ENCODE results near the gene PERM1. TPM values are rescaled to one million over a fixed set of nuclear protein-coding genes. Genes with fewer than 3 reads are reported as not detected.

The PERM1 gene
- total RNA-seq, 1 experiment from 2014 or later: not detected

DNA sequence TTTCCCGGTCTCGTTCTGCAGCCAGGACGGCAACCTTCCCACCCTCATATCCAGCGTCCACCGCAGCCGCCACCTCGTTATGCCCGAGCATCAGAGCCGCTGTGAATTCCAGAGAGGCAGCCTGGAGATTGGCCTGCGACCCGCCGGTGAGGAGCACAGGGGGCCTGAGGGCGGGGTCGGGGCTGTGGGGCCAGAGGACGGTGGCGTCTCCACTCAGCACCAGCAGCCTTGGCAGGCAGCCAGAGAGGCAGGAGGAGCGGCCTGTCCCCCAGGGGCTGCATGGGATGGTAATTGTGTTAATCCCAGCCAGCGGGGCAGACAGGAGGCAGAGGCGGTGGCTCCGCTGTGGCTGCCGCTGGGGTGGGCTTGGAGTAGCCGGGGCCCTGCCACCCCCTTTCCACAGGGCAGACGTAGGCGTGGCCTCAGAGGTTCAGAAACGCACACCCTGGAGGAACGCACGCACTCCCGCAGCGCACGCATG lies 46.1 kb downstream of the PERM1 start:
- H3K27me3 Mint-ChIP-seq (ENCODE audit: unreplicated experiment): peaks cover 33% of the 10 kb centered on the region
- peaks cover 29% of the 10 kb centered on the region for H3K4me1 Mint-ChIP-seq (ENCODE audit: low read depth, unreplicated experiment)
- intact Hi-C loops (cut with micrococcal nuclease; ENCODE audit: unreplicated experiment): no loop called here
- no peak overlapping the region for H3K4me3 Mint-ChIP-seq (ENCODE audit: low read depth, unreplicated experiment)
- BruUV-seq (replicated peaks): no TSS peak
- TF ChIP-seq, protein P1, sequence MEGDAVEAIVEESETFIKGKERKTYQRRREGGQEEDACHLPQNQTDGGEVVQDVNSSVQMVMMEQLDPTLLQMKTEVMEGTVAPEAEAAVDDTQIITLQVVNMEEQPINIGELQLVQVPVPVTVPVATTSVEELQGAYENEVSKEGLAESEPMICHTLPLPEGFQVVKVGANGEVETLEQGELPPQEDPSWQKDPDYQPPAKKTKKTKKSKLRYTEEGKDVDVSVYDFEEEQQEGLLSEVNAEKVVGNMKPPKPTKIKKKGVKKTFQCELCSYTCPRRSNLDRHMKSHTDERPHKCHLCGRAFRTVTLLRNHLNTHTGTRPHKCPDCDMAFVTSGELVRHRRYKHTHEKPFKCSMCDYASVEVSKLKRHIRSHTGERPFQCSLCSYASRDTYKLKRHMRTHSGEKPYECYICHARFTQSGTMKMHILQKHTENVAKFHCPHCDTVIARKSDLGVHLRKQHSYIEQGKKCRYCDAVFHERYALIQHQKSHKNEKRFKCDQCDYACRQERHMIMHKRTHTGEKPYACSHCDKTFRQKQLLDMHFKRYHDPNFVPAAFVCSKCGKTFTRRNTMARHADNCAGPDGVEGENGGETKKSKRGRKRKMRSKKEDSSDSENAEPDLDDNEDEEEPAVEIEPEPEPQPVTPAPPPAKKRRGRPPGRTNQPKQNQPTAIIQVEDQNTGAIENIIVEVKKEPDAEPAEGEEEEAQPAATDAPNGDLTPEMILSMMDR (IDR thresholded peaks at IDR 0.05; ENCODE audit: unreplicated experiment): no peak
- CTCF ChIA-PET: no interaction called here
- DNase-seq: no peak
- H3K36me3 Mint-ChIP-seq (ENCODE audit: insufficient read depth, unreplicated experiment): peaks cover 6% of the 10 kb centered on the region
- no peak overlapping the region for H3K27ac Mint-ChIP-seq (ENCODE audit: unreplicated experiment)
- no peaks in the 10 kb centered on the region for H3K9me3 Mint-ChIP-seq (ENCODE audit: low read depth, unreplicated experiment)

DNA sequence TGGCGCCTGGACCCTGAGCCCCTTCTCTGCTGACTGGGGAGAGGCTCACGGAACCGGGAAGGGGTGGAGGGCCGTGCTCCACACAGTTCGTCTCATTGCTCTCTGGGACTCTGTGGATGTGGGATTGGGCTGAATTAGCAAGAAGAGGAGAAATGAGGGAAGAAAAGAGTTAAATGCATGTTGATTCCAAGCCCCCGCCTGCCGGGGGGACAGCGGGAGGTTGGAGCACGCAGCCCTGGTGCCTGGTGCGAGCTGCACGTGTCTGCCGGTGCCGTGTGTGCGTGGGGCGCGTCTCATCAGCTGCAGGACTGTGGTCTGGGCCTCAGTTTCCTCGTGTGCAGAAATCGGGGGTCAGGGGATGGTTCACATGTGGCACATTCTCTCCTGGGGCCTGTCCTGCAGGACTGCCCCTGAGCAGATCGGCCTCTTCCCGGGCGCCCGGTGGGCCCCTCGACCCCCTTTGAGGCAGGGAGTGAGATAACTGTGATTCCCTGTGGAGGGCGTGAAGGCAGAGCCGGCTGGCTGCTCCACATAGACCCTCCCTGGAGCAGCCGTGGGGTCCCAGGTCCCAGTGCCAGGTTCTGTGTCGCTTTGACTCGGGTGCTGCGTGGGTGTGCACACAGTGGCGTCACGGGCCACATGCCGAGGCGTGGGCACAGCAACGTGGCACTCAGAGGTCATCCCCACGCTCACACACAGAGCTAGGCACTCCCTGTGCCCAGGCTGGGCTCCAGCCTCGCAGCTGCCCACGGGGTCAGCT lies 46.7 kb downstream of the PERM1 start:
- TF ChIP-seq, protein P1 (IDR thresholded peaks at IDR 0.05; ENCODE audit: unreplicated experiment): no peak
- intact Hi-C loops (cut with micrococcal nuclease; ENCODE audit: unreplicated experiment): no loop called here
- no peaks in the 10 kb centered on the region for H3K9me3 Mint-ChIP-seq (ENCODE audit: low read depth, unreplicated experiment)
- BruUV-seq (replicated peaks): no TSS peak
- H3K4me1 Mint-ChIP-seq (ENCODE audit: low read depth, unreplicated experiment): peaks cover 29% of the 10 kb centered on the region
- CTCF ChIA-PET: no interaction called here
- peak overlapping the region; percentile 32 for H3K4me3 Mint-ChIP-seq (ENCODE audit: low read depth, unreplicated experiment)
- peaks cover 34% of the 10 kb centered on the region for H3K27me3 Mint-ChIP-seq (ENCODE audit: unreplicated experiment)
- peaks cover 6% of the 10 kb centered on the region for H3K36me3 Mint-ChIP-seq (ENCODE audit: insufficient read depth, unreplicated experiment)
- no peak overlapping the region for H3K27ac Mint-ChIP-seq (ENCODE audit: unreplicated experiment)
- DNase-seq: no peak

DNA sequence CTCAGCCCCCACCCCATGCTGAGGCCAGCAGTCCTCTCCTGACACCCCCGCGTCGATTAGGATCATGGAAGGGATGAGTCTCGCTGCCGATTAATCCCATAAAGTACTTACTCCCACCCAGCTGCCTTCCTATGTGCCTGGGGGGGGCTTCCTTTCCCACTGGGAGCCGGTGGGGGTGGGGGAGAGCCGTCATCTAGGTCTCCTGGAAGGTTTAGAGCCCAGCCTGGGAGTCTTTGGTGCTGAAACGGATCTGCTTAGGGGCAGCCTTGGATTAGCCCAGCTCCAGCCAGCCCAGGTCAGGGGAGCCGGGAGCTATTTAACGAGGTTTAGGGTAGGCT lies 48.3 kb downstream of the PERM1 start:
- intact Hi-C loops (cut with micrococcal nuclease; ENCODE audit: unreplicated experiment): no loop called here
- H3K4me1 Mint-ChIP-seq (ENCODE audit: low read depth, unreplicated experiment): peaks cover 26% of the 10 kb centered on the region
- CTCF ChIA-PET: interaction anchor here (1.2 to 1.3 kb wide), 2 partner anchors 17 to 21 kb away, joined by 3 to 5 read pairs; no protein-coding TSS in a partner anchor
- H3K27ac Mint-ChIP-seq (ENCODE audit: unreplicated experiment): no peak overlapping the region
- H3K36me3 Mint-ChIP-seq (ENCODE audit: insufficient read depth, unreplicated experiment): peaks cover 11% of the 10 kb centered on the region
- H3K4me3 Mint-ChIP-seq (ENCODE audit: low read depth, unreplicated experiment): peak overlapping the region; percentile 7
- no TSS peak for BruUV-seq (replicated peaks)
- peaks cover 49% of the 10 kb centered on the region for H3K27me3 Mint-ChIP-seq (ENCODE audit: unreplicated experiment)
- TF ChIP-seq, protein P1 (IDR thresholded peaks at IDR 0.05; ENCODE audit: unreplicated experiment): no peak
- no peaks in the 10 kb centered on the region for H3K9me3 Mint-ChIP-seq (ENCODE audit: low read depth, unreplicated experiment)
- DNase-seq: no peak

DNA sequence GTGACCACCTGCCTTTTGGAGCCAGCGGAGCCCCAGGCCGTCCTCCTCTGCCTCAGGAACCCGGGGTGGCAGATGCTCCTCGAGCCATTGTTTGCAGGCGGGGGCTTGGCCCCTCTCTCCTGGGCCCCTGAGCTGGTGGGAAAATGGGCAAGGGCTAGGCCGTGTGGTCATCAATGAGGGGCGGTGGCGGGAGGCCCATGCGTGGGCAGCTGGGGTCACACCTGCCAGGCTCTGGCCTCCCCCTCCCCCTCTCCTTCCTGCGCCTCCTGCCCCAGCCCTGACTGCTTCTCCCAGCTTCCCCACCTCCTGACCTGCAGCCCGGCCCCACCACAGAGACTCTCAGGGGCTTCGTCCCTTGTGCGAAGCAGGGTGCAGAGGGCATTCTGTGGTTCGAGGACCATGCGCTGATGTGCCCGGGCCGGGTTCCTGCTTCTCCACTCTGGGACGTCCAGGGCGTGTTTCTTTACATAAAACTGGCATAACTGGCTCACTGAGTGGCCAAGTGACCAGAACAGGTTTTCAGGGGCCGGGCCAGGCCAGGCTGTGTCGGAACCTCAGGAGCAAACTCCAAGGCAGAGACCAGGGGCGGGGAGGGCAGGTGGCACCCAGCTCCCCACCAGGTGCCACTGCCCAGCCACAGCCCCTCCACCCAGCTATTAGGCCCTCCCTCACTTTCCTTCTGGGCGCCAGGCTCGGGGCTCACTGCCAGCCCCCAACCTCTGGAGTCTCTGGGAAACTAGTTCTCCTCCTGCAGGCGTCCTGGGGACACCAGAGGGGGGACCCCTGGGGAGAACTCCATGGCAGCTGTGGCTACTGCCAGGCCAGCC lies 48.9 kb downstream of the PERM1 start:
- CTCF ChIA-PET: interaction anchor here (1.2 to 1.3 kb wide), 2 partner anchors 16 to 21 kb away, joined by 3 to 5 read pairs; no protein-coding TSS in a partner anchor
- BruUV-seq (replicated peaks): no TSS peak
- Mint-ChIP-seq H3K27me3 (ENCODE audit: unreplicated experiment) (peaks cover 55% of the 10 kb centered on the region), H3K27ac (ENCODE audit: unreplicated experiment) (no peak overlapping the region), H3K4me3 (ENCODE audit: low read depth, unreplicated experiment) (peak overlapping the region; percentile 7), H3K36me3 (ENCODE audit: insufficient read depth, unreplicated experiment) (peaks cover 11% of the 10 kb centered on the region), H3K4me1 (ENCODE audit: low read depth, unreplicated experiment) (peaks cover 20% of the 10 kb centered on the region), H3K9me3 (ENCODE audit: low read depth, unreplicated experiment) (no peaks in the 10 kb centered on the region)
- intact Hi-C loops (cut with micrococcal nuclease; ENCODE audit: unreplicated experiment): no loop called here
- TF ChIP-seq, protein P1 (IDR thresholded peaks at IDR 0.05; ENCODE audit: unreplicated experiment): no peak
- peak; percentile 66 for DNase-seq

All from Calu3 (cell line).